HEK293 (cell line): ENCODE results near the gene CFAP97.

Experiments
- CTCF ChIA-PET: fragments of 350-600 bp; formaldehyde crosslinking; extraction: SDS; loops from one replicate; lab custom pipeline; 2021; ENCODE audit warnings: antibody characterized with exemption; lab: Yijun Ruan, JAX
- POLR2A ChIA-PET: fragments of 300-600 bp; formaldehyde crosslinking; extraction: SDS; loops from one replicate; lab custom pipeline; 2020; ENCODE audit warnings: antibody characterized with exemption, inconsistent platforms; lab: Yijun Ruan, JAX
- H3K27ac ChIP-seq: fragments of 200-500 bp; sonication (Bioruptor generic); 2 replicates; pipeline ENCODE4 v1.5.1; 2014; ENCODE audit warnings: low read depth, low read length, control low read depth, inconsistent platforms; ENCODE audit errors: extremely low read depth
- H3K36me3 ChIP-seq, 2 experiments: fragments of 200-500 bp in 1 of 2; sonication (Bioruptor generic) in 1 of 2; 1 replicate in 1 of 2; 2 replicates in 1 of 2; pipeline ENCODE4 v1.5.1; 2014 to 2017; ENCODE audit warnings: inconsistent platforms in 2 of 2, low read length in 2 of 2; ENCODE audit not compliant: control insufficient read depth in 2 of 2, insufficient read depth in 1 of 2
- H3K4me1 ChIP-seq: fragments of 200-500 bp; sonication (Bioruptor generic); 2 replicates; pipeline ENCODE4 v1.5.1; 2014; ENCODE audit warnings: mild to moderate bottlenecking, low read length, inconsistent platforms; ENCODE audit not compliant: control insufficient read depth, insufficient read depth
- H3K4me3 ChIP-seq: 2 replicates; pipeline ENCODE4 v1.5.1; 2011; ENCODE audit warnings: low read depth, mild to moderate bottlenecking, control low read depth, low read length, moderate library complexity
- H3K9me3 ChIP-seq: fragments of 200-500 bp; sonication (Bioruptor generic); 2 replicates; pipeline ENCODE4 v1.5.1; 2014; ENCODE audit warnings: low read depth, low read length, inconsistent platforms; ENCODE audit not compliant: control insufficient read depth, insufficient read depth
- KLF10 ChIP-seq: fragments of 450-650 bp; IDR thresholded peaks from 2 replicates; pipeline ENCODE4 v1.5.1; 2018; ENCODE audit warnings: missing biosample characterization, mild to moderate bottlenecking, missing genetic modification characterization
- KLF16 ChIP-seq: fragments of 450-650 bp; formaldehyde crosslinking; IDR thresholded peaks from 2 replicates; pipeline ENCODE4 v1.5.1; 2017; ENCODE audit warnings: missing biosample characterization, missing genetic modification characterization
- KLF7 ChIP-seq: fragments of 450-650 bp; formaldehyde crosslinking; IDR thresholded peaks from 2 replicates; pipeline ENCODE4 v1.5.1; 2016; ENCODE audit warnings: missing biosample characterization, missing genetic modification characterization, borderline replicate concordance
- WT1 ChIP-seq: fragments of 450-650 bp; formaldehyde crosslinking; IDR thresholded peaks from 2 replicates; pipeline ENCODE4 v1.5.1; 2016; ENCODE audit warnings: missing biosample characterization, missing genetic modification characterization
- ZNF292 ChIP-seq: fragments of 450-650 bp; formaldehyde crosslinking; IDR thresholded peaks from 2 replicates; pipeline ENCODE4 v1.5.1; 2016; ENCODE audit warnings: low read depth, missing biosample characterization, missing genetic modification characterization, borderline replicate concordance
- ZNF473 ChIP-seq: fragments of 450-650 bp; formaldehyde crosslinking; IDR thresholded peaks from 2 replicates; pipeline ENCODE4 v1.5.1; 2017; ENCODE audit warnings: missing biosample characterization, missing genetic modification characterization
- TF ChIP-seq, protein P1 (sequence below): fragments of 450-650 bp; formaldehyde crosslinking; IDR thresholded peaks from 2 replicates; pipeline ENCODE4 v1.5.1; 2016; ENCODE audit warnings: missing biosample characterization, missing genetic modification characterization, borderline replicate concordance
- TF ChIP-seq, protein P2 (sequence below): fragments of 450-650 bp; formaldehyde crosslinking; IDR thresholded peaks from 2 replicates; pipeline ENCODE4 v1.5.0; 2017; ENCODE audit warnings: missing biosample characterization, missing genetic modification characterization, borderline replicate concordance
- TF ChIP-seq, protein P3 (sequence below): fragments of 450-650 bp; formaldehyde crosslinking; IDR thresholded peaks from 2 replicates; pipeline ENCODE4 v1.5.1; 2016; ENCODE audit warnings: missing biosample characterization, missing genetic modification characterization
- TF ChIP-seq, protein P4 (sequence below): fragments of 450-650 bp; formaldehyde crosslinking; IDR thresholded peaks from 2 replicates; pipeline ENCODE4 v1.5.1; 2017; ENCODE audit warnings: missing biosample characterization, missing genetic modification characterization
- TF ChIP-seq, protein P5 (sequence below): fragments of 450-650 bp; formaldehyde crosslinking; IDR thresholded peaks from 2 replicates; pipeline ENCODE4 v1.5.1; 2016; ENCODE audit warnings: missing biosample characterization, missing genetic modification characterization, borderline replicate concordance
- TF ChIP-seq, protein P6 (sequence below): fragments of 450-650 bp; formaldehyde crosslinking; conservative IDR thresholded peaks from 2 replicates; pipeline ENCODE4 v1.5.1; 2016; ENCODE audit warnings: low read depth, missing biosample characterization, missing genetic modification characterization
- TF ChIP-seq, protein P7 (sequence below): IDR thresholded peaks from 2 replicates; pipeline ENCODE4 v1.6.1; 2011; ENCODE audit warnings: mild to moderate bottlenecking, low read depth, low read length, borderline replicate concordance

Gene CFAP97

DNA sequence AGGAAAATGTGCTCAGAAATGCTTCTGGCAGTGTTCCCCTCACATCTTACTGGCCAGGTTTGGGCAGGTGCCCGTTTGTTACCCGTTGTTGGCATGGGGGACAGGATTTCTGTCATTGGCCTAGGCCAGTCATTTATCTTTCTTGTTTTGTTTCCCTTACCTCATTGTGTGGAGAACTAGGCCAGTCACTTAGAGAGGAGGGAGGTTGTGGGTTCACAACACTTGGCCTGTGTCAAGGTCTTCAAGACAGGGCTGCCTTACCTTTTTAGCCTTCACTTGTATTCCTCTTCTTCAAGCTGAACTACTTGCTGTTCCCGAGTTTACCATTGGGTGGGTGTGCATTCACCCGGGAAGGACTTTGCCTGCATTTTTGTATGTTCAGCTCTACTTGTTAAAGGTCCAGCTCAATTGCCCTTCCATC is 23.3 kb upstream of the CFAP97 start (continued):
- TF ChIP-seq, protein P1, sequence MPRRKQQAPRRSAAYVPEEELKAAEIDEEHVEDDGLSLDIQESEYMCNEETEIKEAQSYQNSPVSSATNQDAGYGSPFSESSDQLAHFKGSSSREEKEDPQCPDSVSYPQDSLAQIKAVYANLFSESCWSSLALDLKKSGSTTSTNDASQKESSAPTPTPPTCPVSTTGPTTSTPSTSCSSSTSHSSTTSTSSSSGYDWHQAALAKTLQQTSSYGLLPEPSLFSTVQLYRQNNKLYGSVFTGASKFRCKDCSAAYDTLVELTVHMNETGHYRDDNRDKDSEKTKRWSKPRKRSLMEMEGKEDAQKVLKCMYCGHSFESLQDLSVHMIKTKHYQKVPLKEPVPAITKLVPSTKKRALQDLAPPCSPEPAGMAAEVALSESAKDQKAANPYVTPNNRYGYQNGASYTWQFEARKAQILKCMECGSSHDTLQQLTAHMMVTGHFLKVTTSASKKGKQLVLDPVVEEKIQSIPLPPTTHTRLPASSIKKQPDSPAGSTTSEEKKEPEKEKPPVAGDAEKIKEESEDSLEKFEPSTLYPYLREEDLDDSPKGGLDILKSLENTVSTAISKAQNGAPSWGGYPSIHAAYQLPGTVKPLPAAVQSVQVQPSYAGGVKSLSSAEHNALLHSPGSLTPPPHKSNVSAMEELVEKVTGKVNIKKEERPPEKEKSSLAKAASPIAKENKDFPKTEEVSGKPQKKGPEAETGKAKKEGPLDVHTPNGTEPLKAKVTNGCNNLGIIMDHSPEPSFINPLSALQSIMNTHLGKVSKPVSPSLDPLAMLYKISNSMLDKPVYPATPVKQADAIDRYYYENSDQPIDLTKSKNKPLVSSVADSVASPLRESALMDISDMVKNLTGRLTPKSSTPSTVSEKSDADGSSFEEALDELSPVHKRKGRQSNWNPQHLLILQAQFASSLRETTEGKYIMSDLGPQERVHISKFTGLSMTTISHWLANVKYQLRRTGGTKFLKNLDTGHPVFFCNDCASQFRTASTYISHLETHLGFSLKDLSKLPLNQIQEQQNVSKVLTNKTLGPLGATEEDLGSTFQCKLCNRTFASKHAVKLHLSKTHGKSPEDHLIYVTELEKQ (tag by site-specific recombination): no peak
- TF ChIP-seq ZNF292 (no peak), KLF10 (tag by site-specific recombination) (no peak)
- TF ChIP-seq, protein P2, sequence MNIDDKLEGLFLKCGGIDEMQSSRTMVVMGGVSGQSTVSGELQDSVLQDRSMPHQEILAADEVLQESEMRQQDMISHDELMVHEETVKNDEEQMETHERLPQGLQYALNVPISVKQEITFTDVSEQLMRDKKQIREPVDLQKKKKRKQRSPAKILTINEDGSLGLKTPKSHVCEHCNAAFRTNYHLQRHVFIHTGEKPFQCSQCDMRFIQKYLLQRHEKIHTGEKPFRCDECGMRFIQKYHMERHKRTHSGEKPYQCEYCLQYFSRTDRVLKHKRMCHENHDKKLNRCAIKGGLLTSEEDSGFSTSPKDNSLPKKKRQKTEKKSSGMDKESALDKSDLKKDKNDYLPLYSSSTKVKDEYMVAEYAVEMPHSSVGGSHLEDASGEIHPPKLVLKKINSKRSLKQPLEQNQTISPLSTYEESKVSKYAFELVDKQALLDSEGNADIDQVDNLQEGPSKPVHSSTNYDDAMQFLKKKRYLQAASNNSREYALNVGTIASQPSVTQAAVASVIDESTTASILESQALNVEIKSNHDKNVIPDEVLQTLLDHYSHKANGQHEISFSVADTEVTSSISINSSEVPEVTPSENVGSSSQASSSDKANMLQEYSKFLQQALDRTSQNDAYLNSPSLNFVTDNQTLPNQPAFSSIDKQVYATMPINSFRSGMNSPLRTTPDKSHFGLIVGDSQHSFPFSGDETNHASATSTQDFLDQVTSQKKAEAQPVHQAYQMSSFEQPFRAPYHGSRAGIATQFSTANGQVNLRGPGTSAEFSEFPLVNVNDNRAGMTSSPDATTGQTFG (tag by site-specific recombination): no peak
- TF ChIP-seq, all 188 proteins: peak for 0

DNA sequence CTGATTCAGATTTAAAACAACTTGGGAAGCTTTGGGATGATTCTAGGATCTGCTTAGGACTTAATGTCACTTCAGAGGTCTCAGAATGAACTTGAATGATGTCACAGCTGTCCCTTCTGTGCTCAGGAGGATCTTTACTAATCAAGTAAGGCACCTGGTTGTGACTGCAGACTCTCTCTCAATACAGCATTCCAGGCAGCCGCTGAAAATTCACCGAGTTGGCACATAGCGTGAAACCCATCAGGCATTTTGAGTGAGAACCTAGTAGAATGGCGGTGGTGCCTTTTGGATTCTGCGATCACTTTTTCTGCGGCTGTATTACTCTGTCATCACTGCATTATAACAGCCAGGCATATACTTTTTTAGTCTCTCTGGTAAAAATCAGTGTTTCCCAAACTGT is 22.1 kb upstream of the CFAP97 start:
- TF ChIP-seq KLF7 (tag by site-specific recombination): no peak
- TF ChIP-seq WT1 (tag by site-specific recombination): no peak
- TF ChIP-seq, protein P3, sequence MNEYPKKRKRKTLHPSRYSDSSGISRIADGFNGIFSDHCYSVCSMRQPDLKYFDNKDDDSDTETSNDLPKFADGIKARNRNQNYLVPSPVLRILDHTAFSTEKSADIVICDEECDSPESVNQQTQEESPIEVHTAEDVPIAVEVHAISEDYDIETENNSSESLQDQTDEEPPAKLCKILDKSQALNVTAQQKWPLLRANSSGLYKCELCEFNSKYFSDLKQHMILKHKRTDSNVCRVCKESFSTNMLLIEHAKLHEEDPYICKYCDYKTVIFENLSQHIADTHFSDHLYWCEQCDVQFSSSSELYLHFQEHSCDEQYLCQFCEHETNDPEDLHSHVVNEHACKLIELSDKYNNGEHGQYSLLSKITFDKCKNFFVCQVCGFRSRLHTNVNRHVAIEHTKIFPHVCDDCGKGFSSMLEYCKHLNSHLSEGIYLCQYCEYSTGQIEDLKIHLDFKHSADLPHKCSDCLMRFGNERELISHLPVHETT (tag by site-specific recombination): no peak
- TF ChIP-seq KLF16 (tag by site-specific recombination): no peak
- TF ChIP-seq, protein P4, sequence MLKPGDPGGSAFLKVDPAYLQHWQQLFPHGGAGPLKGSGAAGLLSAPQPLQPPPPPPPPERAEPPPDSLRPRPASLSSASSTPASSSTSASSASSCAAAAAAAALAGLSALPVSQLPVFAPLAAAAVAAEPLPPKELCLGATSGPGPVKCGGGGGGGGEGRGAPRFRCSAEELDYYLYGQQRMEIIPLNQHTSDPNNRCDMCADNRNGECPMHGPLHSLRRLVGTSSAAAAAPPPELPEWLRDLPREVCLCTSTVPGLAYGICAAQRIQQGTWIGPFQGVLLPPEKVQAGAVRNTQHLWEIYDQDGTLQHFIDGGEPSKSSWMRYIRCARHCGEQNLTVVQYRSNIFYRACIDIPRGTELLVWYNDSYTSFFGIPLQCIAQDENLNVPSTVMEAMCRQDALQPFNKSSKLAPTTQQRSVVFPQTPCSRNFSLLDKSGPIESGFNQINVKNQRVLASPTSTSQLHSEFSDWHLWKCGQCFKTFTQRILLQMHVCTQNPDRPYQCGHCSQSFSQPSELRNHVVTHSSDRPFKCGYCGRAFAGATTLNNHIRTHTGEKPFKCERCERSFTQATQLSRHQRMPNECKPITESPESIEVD (tag by site-specific recombination): no peak
- no peak for TF ChIP-seq ZNF473 (tag by site-specific recombination)
- TF ChIP-seq, protein P5, sequence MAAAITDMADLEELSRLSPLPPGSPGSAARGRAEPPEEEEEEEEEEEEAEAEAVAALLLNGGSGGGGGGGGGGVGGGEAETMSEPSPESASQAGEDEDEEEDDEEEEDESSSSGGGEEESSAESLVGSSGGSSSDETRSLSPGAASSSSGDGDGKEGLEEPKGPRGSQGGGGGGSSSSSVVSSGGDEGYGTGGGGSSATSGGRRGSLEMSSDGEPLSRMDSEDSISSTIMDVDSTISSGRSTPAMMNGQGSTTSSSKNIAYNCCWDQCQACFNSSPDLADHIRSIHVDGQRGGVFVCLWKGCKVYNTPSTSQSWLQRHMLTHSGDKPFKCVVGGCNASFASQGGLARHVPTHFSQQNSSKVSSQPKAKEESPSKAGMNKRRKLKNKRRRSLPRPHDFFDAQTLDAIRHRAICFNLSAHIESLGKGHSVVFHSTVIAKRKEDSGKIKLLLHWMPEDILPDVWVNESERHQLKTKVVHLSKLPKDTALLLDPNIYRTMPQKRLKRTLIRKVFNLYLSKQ (tag by site-specific recombination): no peak
- TF ChIP-seq, protein P6, sequence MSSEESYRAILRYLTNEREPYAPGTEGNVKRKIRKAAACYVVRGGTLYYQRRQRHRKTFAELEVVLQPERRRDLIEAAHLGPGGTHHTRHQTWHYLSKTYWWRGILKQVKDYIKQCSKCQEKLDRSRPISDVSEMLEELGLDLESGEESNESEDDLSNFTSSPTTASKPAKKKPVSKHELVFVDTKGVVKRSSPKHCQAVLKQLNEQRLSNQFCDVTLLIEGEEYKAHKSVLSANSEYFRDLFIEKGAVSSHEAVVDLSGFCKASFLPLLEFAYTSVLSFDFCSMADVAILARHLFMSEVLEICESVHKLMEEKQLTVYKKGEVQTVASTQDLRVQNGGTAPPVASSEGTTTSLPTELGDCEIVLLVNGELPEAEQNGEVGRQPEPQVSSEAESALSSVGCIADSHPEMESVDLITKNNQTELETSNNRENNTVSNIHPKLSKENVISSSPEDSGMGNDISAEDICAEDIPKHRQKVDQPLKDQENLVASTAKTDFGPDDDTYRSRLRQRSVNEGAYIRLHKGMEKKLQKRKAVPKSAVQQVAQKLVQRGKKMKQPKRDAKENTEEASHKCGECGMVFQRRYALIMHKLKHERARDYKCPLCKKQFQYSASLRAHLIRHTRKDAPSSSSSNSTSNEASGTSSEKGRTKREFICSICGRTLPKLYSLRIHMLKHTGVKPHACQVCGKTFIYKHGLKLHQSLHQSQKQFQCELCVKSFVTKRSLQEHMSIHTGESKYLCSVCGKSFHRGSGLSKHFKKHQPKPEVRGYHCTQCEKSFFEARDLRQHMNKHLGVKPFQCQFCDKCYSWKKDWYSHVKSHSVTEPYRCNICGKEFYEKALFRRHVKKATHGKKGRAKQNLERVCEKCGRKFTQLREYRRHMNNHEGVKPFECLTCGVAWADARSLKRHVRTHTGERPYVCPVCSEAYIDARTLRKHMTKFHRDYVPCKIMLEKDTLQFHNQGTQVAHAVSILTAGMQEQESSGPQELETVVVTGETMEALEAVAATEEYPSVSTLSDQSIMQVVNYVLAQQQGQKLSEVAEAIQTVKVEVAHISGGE (tag by site-specific recombination): no peak
- TF ChIP-seq, protein P7, sequence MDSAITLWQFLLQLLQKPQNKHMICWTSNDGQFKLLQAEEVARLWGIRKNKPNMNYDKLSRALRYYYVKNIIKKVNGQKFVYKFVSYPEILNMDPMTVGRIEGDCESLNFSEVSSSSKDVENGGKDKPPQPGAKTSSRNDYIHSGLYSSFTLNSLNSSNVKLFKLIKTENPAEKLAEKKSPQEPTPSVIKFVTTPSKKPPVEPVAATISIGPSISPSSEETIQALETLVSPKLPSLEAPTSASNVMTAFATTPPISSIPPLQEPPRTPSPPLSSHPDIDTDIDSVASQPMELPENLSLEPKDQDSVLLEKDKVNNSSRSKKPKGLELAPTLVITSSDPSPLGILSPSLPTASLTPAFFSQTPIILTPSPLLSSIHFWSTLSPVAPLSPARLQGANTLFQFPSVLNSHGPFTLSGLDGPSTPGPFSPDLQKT: no peak
- peaks cover 0 to 9% of the 10 kb centered on the region in 2 experiments; a peak in 2 of 3 replicates for H3K36me3 ChIP-seq
- no peaks in the 10 kb centered on the region for H3K9me3 ChIP-seq
- no peak overlapping the region for H3K27ac ChIP-seq
- no peak overlapping the region for H3K4me3 ChIP-seq
- ChIA-PET CTCF (interaction anchor here (0.6 kb wide), 1 partner anchor 95 kb away, joined by 4 read pairs; no protein-coding TSS in a partner anchor), POLR2A (interaction anchor here (0.5 to 0.6 kb wide), 2 partner anchors 11 to 30 kb away, joined by 3 to 6 read pairs; no protein-coding TSS in a partner anchor)
- H3K4me1 ChIP-seq: no peaks in the 10 kb centered on the region
